ENCODE results near the gene NAT8L. TPM values are rescaled to one million over a fixed set of nuclear protein-coding genes. Genes with fewer than 3 reads are reported as not detected.

The NAT8L gene
- total RNA-seq, 3 donors from 2014 or later (not counting 1 experiment from before 2014, with no cell fraction given): not detected

- H3K9me3 ChIP-seq (ENCODE audit: control insufficient read depth, insufficient read depth, low read length): no peaks in the 10 kb centered on the region
- Mint-ChIP-seq H3K27ac (no peak overlapping the region), H3K36me3 (no peaks in the 10 kb centered on the region), H3K4me1 (no peaks in the 10 kb centered on the region), H3K9me3 (no peaks in the 10 kb centered on the region), H3K4me3 (no peak overlapping the region), H3K27me3 (ENCODE audit: low read depth in 2 of 2) (peaks cover 2 to 20% of the 10 kb centered on the region in 2 donors)
- H3K36me3 ChIP-seq (ENCODE audit: control insufficient read depth, insufficient read depth, low read length): no peaks in the 10 kb centered on the region
- no peak overlapping the region for H3K4me3 ChIP-seq (ENCODE audit: low read length)
- 83% methylated on average over 5 of the region's 6 CpGs for WGBS (ENCODE audit: insufficient coverage)
- DNase-seq (no peak), ATAC-seq (no peak)
- H3K27ac ChIP-seq (ENCODE audit: low read length): no peak overlapping the region
- intact Hi-C loops (cut with micrococcal nuclease): no loop called here
- H3K27me3 ChIP-seq (ENCODE audit: control insufficient read depth, insufficient read depth, low read length): no peaks in the 10 kb centered on the region
- TF ChIP-seq, protein P1, sequence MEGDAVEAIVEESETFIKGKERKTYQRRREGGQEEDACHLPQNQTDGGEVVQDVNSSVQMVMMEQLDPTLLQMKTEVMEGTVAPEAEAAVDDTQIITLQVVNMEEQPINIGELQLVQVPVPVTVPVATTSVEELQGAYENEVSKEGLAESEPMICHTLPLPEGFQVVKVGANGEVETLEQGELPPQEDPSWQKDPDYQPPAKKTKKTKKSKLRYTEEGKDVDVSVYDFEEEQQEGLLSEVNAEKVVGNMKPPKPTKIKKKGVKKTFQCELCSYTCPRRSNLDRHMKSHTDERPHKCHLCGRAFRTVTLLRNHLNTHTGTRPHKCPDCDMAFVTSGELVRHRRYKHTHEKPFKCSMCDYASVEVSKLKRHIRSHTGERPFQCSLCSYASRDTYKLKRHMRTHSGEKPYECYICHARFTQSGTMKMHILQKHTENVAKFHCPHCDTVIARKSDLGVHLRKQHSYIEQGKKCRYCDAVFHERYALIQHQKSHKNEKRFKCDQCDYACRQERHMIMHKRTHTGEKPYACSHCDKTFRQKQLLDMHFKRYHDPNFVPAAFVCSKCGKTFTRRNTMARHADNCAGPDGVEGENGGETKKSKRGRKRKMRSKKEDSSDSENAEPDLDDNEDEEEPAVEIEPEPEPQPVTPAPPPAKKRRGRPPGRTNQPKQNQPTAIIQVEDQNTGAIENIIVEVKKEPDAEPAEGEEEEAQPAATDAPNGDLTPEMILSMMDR (IDR thresholded peaks at IDR 0.05): no peak
- no peaks in the 10 kb centered on the region for H3K4me1 ChIP-seq (ENCODE audit: control insufficient read depth, insufficient read depth, low read length)
These were observed 57.7 kb downstream of the NAT8L start for GRCh38 chr4:2116687-2117400.

Other genes with a start within 250 kb of the NAT8L start
- gene LETM1, start 203.2 kb upstream of the NAT8L start, total RNA-seq: 10 to 100 TPM; 40.4 to 56.5 (median 55.7) TPM
- gene NSD2, start 187.9 kb upstream of the NAT8L start, total RNA-seq: 10 to 100 TPM; 36.4 to 51.0 (median 48.3) TPM
- 10 to 100 TPM; 38.7 to 47.6 (median 46.0) TPM for gene NELFA, start 50.4 kb upstream of the NAT8L start, total RNA-seq
- gene HAUS3, start 182.8 kb downstream of the NAT8L start, total RNA-seq: 10 to 100 TPM; 38.0 to 50.3 (median 49.4) TPM
- 1 to 10 TPM; 2.6 to 6.9 (median 3.3) TPM for gene POLN, start 182.8 kb downstream of the NAT8L start, total RNA-seq
- gene MXD4, start 202.8 kb downstream of the NAT8L start, total RNA-seq: 100 to 1,000 TPM; 141 to 172 (median 166) TPM

All from natural killer cell (primary cell).